Activated T-helper 1 cell treated with anti-CD3 and anti-CD28 coated beads, Interleukin-12 subunit alpha, Interleukin-12 subunit beta, Interleukin-2, Interleukin-4 antibody, amounts not matched to agents 30 ng/mL and 10 ng/mL and 1 ng/mL, durations not matched to agents 14 hours and 24 hours and 36 hours (primary cell): ENCODE results near the gene SYTL1. TPM values are rescaled to one million over a fixed set of nuclear protein-coding genes. Genes with fewer than 3 reads are reported as not detected.

Experiments
- DNase-seq: peaks from one replicate; pipeline ENCODE4 v3.0.0; 2021; ENCODE audit warnings: low spot score
- H3K27ac Mint-ChIP-seq: one replicate; pipeline ENCODE4 v1.8.0; 2021; ENCODE audit warnings: mild to moderate bottlenecking, mixed read lengths
- H3K27me3 Mint-ChIP-seq: one replicate; pipeline ENCODE4 v1.8.0; 2022; ENCODE audit warnings: mild to moderate bottlenecking, moderate library complexity, mixed read lengths; ENCODE audit not compliant: insufficient read depth
- H3K36me3 Mint-ChIP-seq: one replicate; pipeline ENCODE4 v1.8.0; 2021; ENCODE audit warnings: low read depth, mixed read lengths
- H3K4me1 Mint-ChIP-seq: one replicate; pipeline ENCODE4 v1.8.0; 2021; ENCODE audit warnings: low read depth, mixed read lengths
- H3K4me3 Mint-ChIP-seq: one replicate; pipeline ENCODE4 v1.8.0; 2021; ENCODE audit warnings: mild to moderate bottlenecking, moderate library complexity, mixed read lengths
- H3K9me3 Mint-ChIP-seq: one replicate; pipeline ENCODE4 v1.8.0; 2021; ENCODE audit warnings: mixed read lengths
- intact Hi-C: fragments of 100-400 bp; cut with micrococcal nuclease; formaldehyde crosslinking; loops from one replicate; pipeline ENCODE4 v1.15.1; 2024
- total RNA-seq: library from RNA; stranded (reverse); gene quantifications from 2 replicates; pipeline ENCODE4 v1.2.3, GENCODE V29; 2022

SYTL1 gene
- total RNA-seq, 1 donor from 2014 or later, result 26.3 TPM

DNA sequence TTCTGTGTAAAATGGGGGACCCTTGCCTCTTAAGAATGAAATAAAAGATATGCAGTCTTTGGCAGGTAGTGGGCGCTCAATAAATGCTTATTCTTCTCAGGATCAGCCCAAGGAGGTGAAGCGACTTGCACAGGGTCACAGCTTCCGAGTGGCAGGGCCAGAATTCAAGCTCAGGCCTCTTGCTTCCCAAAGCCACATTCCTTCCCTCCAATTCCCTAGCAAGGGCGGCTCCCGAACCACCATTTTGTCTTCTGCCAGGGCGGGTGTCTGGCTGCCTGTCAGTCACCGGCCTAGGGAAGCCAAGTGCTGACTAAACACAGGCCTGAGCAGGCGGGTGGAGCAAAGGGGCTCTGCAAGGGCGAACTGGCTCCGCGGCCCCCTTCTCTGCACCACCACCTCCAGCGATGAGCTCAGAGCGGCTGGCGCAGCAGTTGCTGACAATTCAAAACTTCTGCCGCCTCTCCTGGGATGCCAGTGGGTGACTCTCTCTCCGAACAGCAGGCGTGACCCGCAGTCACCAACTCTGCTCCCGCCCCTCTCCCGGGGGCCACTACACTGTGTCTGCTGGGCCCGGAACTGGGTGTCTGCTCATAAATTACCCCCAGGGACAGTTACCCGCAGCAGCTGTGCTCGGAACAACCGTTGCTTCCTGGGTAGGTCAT, 61.4 kb downstream of the SYTL1 start:
- no peak for DNase-seq
- Mint-ChIP-seq H3K4me3 (no peak overlapping the region), H3K36me3 (peaks cover 18% of the 10 kb centered on the region), H3K4me1 (peaks cover 6% of the 10 kb centered on the region), H3K27ac (no peak overlapping the region), H3K27me3 (no peaks in the 10 kb centered on the region), H3K9me3 (no peaks in the 10 kb centered on the region)
- intact Hi-C loops, result loop anchor here (1.0 kb wide), 1 partner anchor 203 kb away; no protein-coding TSS in a partner anchor

Other genes with a start within 250 kb of the SYTL1 start
- 27.9 and 28.8 TPM in 2 replicates for gene SLC9A1, start 186.9 kb upstream of the SYTL1 start, total RNA-seq
- 18.4 and 20.1 TPM in 2 replicates for gene WDTC1, start 107.4 kb upstream of the SYTL1 start, total RNA-seq
- 44.3 and 47.4 TPM in 2 replicates for gene TMEM222, start 19.9 kb upstream of the SYTL1 start, total RNA-seq
- gene MAP3K6, start 24.9 kb downstream of the SYTL1 start, total RNA-seq, result 11.2 and 13.7 TPM in 2 replicates
- not detected in 2 replicates for gene FCN3, start 32.8 kb downstream of the SYTL1 start, total RNA-seq
- gene CD164L2, start 41.3 kb downstream of the SYTL1 start, total RNA-seq, result not detected in 2 replicates
- gene GPR3, start 50.6 kb downstream of the SYTL1 start, total RNA-seq, result 3.2 and 4.0 TPM in 2 replicates
- gene WASF2, start 148.1 kb downstream of the SYTL1 start, total RNA-seq, result 108 and 109 TPM in 2 replicates